Brain pericyte (primary cell): ENCODE data around the gene CLDN18.

Experiments used
- DNase-seq: peaks from one replicate; pipeline ENCODE4 v3.0.0-alpha.2; 2012; ENCODE audit warnings: low read depth, low spot score

CLDN18 gene

GRCh38 chr3:138025553-138025952, 15.6 kb downstream of the CLDN18 start:
- DNase-seq = no peak

GRCh38 chr3:138027821-138028220, 17.9 kb downstream of the CLDN18 start:
- DNase-seq = no peak

GRCh38 chr3:138030734-138031280, 20.8 kb downstream of the CLDN18 start:
- no peak for DNase-seq

- DNase-seq = no peak
These were observed 21.6 kb downstream of the CLDN18 start for GRCh38 chr3:138031536-138031935.

GRCh38 chr3:138032567-138032966, 22.6 kb downstream of the CLDN18 start:
- no peak for DNase-seq

GRCh38 chr3:138033202-138033691, 23.3 kb downstream of the CLDN18 start:
- DNase-seq = no peak

GRCh38 chr3:138034918-138035317, 25.0 kb downstream of the CLDN18 start:
- no peak for DNase-seq

GRCh38 chr3:138036572-138036971, 26.6 kb downstream of the CLDN18 start:
- DNase-seq = no peak

- no peak for DNase-seq
These were observed 28.9 kb downstream of the CLDN18 start for GRCh38 chr3:138038725-138039462.

GRCh38 chr3:138042043-138042442, 32.1 kb downstream of the CLDN18 start:
- no peak for DNase-seq

GRCh38 chr3:138043266-138044029, 33.5 kb downstream of the CLDN18 start:
- DNase-seq = no peak

GRCh38 chr3:138046085-138046484, 36.1 kb downstream of the CLDN18 start:
- no peak for DNase-seq

- DNase-seq = no peak
These were observed 37.0 kb downstream of the CLDN18 start for GRCh38 chr3:138046955-138047354.

GRCh38 chr3:138047596-138048158, 37.7 kb downstream of the CLDN18 start:
- DNase-seq = no peak

GRCh38 chr3:138049157-138049919, 39.4 kb downstream of the CLDN18 start:
- DNase-seq = no peak

GRCh38 chr3:138051947-138052802, 42.2 kb downstream of the CLDN18 start:
- DNase-seq = no peak

- no peak for DNase-seq
These were observed 44.1 kb downstream of the CLDN18 start for GRCh38 chr3:138054057-138054456.

GRCh38 chr3:138057384-138057783, 47.4 kb downstream of the CLDN18 start:
- DNase-seq = no peak

- DNase-seq = no peak
These were observed 49.3 kb downstream of the CLDN18 start for GRCh38 chr3:138059261-138059660.

GRCh38 chr3:138060792-138061191, 50.8 kb downstream of the CLDN18 start:
- DNase-seq = no peak

GRCh38 chr3:138062037-138062436, 52.1 kb downstream of the CLDN18 start:
- no peak for DNase-seq
